GM18519 (cell line): ENCODE measurements around the gene SUCLG1.
"Not testable (repeated sequence)": the region's sequence is repeated elsewhere in the genome, so short reads cannot be mapped to it uniquely, and the experiment has no call there.

Source experiments
- ATAC-seq: cut with Tn5 transposase; IDR thresholded peaks from one replicate; pipeline ENCODE4 v1.9.1; 2021; ENCODE audit warnings: mild to moderate bottlenecking, moderate library complexity; ENCODE audit not compliant: unreplicated experiment, low FRiP score

SUCLG1 gene

DNA sequence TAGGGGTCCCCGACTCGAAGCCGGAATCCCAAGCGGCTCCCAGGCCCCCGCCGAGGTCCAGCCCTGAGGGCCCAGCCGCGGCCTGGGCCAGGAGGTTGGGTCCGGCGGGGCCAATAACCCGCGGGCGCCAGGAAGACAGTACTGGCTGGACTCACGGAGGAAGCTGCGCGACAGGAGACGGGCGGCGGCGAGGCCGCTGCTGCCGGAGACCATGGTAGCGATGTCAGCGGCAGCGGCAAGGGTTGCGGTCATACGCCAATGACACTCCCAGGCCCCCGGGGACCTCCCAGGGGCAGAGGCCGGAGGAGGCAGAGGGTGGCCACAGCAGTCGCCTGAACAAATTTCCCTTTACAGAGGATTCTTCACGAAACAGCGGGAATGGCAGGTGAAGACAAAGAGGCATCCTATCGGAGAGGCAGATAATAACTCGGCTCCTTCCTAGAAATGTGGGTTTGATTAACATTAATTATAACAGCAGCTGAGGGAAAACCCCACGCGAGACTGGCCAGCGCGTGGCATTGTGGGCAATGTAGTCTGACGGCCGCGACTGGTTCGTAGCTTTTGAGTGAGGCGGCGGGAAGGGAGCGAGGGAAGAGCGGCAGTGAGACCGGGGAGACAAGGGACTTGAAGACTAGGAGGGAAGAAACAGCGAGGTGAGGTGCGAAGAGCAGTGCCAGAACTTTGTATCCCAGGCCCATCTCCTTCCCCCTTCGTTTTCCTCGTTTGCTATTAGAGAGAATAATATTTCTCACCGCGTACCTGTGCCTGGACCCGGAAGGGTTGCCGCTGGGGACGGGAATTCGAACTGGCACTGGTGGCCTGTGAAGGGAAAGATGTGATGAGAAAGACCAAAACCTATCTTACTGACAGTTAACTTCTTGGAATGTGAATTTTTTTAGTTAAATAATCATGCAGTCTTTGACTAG, at the start of gene SUCLG1:
SUCLG1 (minus strand) TSS at position 263 of the 926 bp plus-strand sequence; CDS start at position 252, 11 bp downstream.
- ATAC-seq, result peak; percentile 97

DNA sequence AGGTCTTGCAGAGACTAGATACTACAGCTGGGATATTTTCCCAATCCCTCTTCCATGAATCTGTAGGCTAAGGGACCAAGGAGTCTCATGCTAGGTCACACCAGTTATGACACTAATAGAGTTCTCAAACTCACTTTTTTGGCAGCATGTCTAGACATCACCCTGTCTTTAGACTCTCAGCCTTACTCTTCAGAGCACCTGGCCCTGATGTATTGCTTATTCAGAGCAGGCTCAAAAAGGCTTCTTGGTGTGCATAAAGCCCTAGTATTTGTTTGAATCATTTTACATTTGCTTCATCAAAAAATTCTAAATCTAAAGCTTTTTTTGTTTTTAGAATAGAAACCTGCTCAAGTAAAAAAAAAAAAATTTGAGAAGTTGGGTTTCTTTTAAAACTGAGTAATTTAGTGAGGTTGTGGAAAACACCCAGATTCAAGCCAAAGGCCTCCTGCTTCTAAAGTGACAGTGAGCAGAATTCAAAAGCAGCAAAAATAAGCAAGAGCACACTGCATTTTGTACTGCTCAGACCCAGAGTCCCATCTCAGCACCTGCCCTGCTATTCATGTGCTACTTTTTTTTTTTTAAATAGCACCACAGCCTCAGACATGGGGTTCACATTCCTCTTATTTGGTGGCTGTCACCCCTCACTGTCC, 39.2 kb upstream of the SUCLG1 start:
- no peak for ATAC-seq

DNA sequence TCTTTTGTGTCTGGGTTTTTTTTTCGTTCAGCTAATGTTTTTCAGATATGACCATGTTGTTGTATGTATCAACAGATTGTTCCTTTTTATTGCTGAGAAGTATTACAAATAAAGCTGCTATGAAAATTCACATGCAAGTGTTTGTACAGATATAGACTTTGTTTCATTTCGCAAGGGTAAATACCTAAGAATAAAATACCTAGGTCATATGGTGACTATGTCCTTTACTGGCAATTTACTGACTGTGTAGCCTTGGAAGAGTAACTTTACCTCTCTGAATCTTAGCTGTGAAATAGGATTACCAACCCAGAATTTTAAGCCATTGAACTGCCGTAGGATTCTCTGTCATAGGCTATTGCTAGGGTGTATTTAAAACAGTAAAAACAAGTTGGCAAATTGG, 38.2 kb upstream of the SUCLG1 start:
- no peak for ATAC-seq

GRCh38 chr2:84496386-84496785, 37.3 kb upstream of the SUCLG1 start:
- ATAC-seq, result no peak

- ATAC-seq, result peak; percentile 79
Observed at GRCh38 chr2:84495539-84496146, 36.6 kb upstream of the SUCLG1 start.

GRCh38 chr2:84494070-84494469, 35.0 kb upstream of the SUCLG1 start:
- ATAC-seq, result no peak

- ATAC-seq, result no peak
Observed at GRCh38 chr2:84493514-84493913, 34.4 kb upstream of the SUCLG1 start.

DNA sequence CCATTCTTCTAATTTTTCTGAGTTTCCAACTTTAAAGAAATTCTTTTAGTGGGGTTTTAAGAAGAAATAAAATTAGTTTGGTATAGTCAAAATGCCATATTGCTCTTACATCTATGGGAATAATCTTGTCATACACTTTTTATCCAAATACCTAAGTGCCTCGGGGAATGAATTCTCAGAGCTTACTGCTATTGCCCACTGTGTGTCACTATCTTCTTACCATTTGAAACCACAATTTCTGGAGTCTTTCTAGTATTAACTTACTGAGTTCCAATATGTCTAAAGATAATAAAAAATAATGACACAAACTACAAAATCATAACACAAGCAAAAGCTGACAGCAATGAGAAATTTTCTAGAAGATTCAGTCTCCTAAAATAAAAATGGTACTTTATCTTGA, 33.5 kb upstream of the SUCLG1 start:
- ATAC-seq, result no peak

DNA sequence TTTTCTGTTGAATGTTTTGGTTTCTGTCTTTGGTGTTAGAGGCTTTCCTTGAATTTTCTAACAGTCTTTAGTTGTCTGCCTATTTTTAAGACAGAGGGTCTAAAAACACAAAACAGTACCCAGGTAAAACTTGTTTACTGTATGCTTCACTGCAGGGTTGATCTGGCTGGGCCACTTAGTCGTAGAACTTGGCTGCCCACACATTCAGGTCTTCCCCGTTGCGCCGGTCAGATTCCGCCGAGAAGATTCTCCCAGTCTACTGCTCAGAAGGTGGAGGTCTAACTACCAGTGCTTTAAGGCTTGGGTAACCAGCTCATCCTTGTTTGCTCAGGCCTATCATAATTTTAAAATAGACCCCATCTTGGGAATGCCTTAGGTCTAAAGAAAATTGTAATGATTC, 32.7 kb upstream of the SUCLG1 start:
- no peak for ATAC-seq

GRCh38 chr2:84491256-84491655, 32.2 kb upstream of the SUCLG1 start:
- ATAC-seq, result no peak

DNA sequence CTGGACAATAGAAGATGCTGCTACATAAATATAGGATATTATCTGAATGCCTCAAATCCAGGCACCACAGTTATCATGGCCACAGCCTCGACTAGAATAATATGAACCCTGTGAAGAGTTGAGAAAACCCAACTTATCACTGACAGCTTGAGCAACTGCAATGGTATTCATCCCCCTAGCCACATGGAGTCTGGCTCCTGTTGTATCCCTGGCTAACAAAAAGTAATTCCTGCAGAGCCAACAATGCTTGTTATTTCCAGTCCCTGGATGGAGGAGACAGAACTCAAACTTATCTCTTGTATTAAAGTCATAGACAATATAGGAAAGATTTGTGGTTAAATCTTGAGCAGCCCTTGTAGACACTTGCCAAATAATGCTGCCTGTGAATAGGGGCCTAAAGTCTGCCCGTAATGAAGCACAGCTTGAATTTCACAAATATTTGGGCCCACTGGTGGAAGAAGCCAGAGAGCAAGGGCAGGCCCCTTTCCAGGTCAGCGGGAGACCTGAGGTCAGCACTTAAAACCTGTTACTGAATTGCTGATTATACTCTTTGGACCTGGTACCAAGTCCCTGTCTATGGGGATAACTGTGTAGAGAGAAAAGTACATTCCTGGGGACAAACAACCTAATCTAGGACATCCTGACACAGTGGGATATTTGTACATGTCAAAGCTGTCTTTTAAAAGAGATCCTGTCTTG, 28.4 kb upstream of the SUCLG1 start:
- no peak for ATAC-seq

DNA sequence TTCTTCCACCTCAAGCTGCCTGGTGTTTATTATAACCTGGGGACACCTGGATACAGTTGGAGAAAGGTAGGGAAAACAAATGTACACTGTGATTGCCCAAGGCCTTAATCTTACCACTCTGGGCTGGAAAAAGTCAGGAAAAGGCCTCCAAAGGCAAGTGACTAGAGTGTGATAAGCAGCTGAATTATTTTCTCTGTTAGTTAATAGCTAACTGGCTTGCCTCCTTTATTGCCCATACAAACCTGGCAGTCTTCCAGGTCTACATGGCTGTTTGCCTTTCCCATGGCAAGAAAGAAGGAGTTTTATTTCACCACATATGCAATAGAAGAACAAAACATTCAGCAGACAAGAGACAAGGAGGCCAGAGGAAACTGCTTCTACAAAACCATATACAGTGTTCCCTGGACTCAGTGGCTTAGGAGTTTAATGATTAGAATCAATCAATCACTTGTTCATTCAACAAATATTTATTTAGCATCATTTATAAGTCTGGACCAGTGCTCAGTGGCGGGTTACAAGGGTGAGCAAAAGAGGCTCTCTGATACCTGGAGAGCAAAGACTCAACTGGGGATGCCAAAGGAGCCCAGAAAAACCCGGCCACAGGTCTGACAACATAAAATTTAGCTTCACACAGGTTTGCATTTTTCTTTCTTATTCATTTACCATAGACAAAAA, 27.5 kb upstream of the SUCLG1 start:
- no peak for ATAC-seq

DNA sequence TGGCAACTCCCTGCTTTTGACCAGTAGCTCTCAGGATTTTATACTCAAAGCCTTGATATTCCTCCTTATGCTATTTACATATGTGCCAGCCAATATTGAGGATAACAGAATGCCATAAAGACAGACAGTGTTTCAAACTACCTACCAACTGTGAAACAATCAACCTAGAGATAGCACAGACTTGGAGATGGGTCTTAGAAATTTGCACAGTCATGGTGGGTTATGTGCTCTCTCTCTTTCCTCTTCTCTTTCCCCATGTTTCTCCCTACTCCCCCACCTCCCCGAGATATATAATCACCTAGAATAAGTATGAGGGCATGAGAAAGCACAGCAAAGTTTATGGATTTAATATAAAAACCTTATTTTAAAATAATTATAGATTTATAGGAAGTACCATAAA, 24.2 kb upstream of the SUCLG1 start:
- ATAC-seq, result no peak

DNA sequence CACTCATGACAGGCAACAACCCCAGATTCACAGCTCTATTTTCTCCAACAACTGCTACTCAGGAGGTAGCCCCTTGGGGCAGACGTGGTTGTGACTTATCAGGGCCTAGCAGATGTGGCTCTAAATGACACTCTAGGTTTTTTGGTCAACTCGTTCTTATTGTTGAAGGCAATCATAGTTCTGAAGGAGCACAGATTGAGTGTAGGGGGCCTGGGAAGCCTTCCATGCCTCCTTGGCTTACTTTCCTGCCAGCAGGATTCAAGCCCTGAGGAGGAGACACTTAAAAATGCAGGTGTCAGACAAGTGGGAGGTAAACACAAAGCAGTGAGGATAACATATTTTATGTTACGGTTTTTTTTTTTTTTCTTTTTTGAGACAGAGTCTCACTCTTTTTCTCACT, 23.5 kb upstream of the SUCLG1 start:
- no peak for ATAC-seq

GRCh38 chr2:84481702-84482101, 22.6 kb upstream of the SUCLG1 start:
- no peak for ATAC-seq

GRCh38 chr2:84478867-84479266, 19.8 kb upstream of the SUCLG1 start:
- ATAC-seq, result no peak

DNA sequence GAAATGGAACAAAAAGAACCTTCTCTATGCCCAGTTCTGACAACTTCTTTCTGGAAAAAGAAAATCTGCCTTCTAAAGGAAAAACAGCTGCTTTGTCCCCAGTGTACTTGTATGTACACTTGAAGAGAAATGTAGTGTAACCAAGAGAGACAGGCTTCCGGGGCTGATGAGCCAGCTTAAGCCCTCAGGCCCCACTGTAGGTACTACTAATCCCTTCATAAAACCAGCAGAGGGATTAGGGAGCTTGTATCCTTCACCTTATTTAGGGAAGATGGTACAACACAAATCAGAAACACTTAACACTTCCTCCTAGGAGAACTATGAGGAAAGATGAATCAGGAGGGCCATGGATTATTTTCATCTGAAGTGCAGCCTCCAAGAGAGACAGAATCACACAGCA, 18.8 kb upstream of the SUCLG1 start:
- no peak for ATAC-seq

DNA sequence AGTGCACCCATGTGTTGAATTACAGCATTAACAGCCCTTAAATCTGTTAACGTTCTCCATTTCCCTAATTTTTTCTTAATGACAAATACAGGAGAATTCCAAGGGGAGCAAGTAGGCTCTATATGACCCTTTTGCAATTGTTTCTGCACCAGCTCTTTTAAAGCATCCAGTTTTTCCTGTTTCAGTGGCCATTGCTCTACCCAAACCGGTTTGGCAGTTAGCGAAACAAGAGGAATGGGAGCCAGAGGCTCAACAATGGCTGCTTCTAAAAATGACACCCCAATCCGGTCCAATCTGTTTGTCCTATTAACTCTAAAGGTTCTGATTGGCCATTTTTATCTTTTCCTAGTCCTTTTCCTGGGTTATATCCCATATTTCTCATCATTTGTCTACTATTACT, 15.1 kb upstream of the SUCLG1 start:
- no peak for ATAC-seq

GRCh38 chr2:84472856-84473565, 13.9 kb upstream of the SUCLG1 start:
- ATAC-seq, result no peak

- ATAC-seq, result not testable (repeated sequence)
Observed at GRCh38 chr2:84472423-84472822, 13.3 kb upstream of the SUCLG1 start.
